GM19099 (cell line): ENCODE measurements around the gene LYSMD3.

Experiments
- POLR2A ChIP-seq: IDR thresholded peaks from 3 replicates; pipeline ENCODE4 v1.6.1; 2011; ENCODE audit warnings: low read depth; ENCODE audit not compliant: insufficient read length; ENCODE audit errors: extremely low read depth

Gene LYSMD3

DNA sequence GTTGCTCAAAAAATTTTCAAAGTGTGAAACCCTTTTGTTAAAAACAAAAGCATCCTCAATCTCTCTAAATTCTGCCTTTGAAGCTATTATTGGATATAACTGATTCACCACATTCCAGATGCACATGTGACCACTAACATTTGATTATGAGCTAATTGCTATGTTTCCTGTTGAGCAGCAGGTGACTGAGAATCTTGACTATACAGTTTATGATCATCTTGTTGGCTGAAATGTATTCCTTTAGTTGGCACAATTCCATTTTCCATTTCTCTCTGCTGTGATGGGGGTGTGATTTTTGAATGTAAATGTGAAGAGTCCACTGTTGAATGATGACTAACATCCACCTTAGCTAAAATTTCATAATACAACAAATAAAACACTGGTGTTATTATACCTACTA is 10.7 kb downstream of the LYSMD3 start:
- TF ChIP-seq POLR2A, result no peak

DNA sequence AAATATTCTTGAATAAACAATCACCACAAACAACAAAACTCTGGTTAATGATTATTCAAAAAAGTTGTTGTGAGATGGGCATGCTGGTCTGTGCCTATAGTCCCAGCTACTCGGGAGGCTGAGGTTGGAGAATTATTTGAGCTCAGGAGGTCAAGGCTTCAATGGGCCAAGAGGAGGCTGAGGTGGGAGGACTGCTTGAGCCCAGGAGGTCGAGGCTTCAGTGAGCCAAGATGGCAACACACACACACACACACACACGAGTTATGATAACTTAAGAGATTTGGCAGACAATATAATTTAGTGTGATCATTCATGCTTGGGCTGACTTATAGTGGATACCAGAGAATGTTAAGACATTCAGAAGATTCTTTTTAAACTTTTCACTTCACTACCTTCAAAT is 14.9 kb downstream of the LYSMD3 start:
- TF ChIP-seq POLR2A, result no peak

DNA sequence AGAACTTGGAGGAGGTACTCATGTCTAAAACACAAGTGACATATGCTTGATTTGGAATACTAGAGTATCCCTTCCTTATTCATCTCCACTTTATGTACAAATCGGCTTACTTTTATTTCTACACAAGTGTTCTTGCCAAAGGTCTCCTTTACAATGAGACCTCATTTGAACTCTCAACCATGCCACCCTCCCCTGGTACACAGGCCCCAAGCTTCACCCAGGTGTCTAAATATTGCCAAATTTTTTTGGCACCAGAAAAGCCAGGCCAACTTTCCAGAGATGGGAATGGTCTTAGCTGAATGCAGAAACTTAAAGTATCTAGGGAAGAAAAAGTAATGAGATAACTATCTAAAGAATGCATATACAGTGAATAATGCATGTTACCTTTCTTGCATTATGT is 18.9 kb downstream of the LYSMD3 start:
- no peak for TF ChIP-seq POLR2A

DNA sequence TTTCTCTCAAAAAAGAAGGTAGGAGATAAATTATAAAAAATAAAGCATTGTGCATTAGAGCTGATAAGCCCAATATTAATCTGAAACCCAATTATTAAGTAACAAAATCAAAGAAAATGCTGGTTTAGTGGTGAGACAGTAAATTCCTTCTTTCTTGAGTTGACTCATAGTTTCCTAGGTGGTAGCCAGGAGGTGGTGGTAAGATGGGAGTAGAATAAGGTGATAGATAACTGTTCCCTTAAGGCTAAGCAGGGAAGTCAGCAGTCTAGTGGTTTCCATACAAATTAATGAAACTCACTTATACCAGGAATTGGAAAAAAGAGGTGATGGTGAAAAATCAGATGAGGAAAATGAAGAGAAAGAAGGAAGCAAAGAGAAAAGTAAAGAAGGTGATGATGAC is 23.2 kb downstream of the LYSMD3 start:
- TF ChIP-seq POLR2A, result no peak

DNA sequence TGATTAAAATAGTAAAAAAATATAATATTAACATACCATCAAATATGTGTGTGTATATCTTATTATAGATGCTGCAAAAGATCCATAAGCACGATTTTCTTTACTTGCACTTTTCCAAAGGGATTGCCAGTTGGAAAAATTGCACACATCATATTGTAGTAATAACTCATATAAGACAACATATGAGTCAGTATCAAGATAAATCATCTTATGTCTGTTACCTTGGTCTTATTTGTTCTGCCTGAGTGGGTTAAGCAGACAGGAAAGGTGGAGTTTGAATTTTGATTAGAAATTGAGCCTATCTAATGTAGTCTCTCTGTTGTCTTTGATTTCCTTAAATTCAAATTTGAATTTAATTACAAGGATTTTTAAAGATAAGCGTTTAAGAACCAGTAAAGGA is 24.6 kb downstream of the LYSMD3 start:
- no peak for TF ChIP-seq POLR2A

DNA sequence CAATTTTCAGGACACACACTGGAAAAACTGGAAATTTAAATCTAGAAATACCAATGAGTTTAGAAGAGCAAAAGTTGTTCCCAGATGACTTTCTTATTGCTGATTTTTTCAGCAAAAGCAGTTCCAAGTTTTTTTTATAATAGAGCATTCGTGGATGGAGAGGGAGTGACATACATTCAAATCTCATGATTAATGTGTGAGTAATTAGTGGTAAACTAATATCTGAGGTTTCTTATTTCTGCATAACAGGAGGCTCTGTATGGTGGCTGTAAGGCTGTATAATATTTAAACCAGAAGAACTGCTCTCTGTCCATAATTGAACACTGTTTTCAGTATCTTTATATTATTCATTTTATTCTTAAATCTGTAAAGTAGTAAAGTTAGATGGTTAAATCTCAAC is 25.8 kb downstream of the LYSMD3 start:
- no peak for TF ChIP-seq POLR2A

DNA sequence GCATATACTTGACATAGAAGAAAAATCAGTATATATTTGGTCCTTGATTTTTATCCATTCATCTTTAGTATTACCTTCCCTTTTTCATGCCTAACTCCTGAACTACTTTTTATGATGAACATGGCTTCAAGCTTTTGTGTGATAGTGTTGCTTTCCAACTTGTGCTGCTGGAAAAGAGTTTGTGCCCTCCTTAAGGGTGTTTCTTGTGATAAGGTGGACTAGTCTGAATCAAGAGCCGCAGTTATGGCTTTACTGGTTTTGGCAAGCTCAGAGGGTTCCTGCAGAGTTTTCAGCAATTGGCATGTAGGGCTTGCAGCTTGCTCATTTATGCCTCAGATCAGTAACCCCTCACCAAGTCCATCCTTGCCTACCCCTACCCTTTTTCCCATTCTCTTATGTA is 34.2 kb downstream of the LYSMD3 start:
- no peak for TF ChIP-seq POLR2A

DNA sequence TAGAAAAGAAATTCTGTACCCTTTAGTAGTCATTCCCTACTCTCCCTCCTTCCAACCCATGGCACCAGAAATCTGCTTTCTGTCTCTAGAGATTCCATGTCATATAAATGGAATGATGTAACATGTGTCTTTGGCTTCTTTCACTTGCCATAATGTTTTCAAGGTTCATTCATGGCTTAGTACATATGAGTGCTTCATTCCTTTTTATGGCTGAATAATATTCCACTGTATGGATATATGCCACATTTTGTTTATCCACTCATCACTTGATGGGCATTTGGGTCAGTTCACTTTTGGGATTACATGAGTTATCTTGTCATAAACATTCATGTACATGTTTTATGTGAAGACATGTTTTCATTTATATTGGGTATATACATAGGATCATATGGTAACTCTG is 35.3 kb downstream of the LYSMD3 start:
- no peak for TF ChIP-seq POLR2A

DNA sequence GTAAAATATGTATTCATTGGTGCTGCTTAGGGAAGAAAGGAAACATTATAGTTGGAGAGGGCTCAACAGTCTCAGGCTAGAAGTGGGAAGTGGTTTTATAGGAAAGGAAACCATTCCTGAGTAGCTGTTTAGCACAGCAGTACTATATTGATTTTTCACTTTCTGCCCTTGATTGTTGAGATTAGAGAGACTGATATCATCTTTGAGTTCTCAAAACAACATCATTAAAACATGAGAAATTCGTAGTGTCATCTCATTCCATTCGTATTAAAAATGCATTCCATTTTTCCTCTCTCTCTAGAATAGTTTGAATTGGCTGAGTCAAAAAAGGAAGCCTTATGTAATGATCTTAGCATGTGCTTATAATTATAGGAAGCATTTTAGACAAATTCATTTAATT is 40.6 kb downstream of the LYSMD3 start:
- TF ChIP-seq POLR2A, result no peak

DNA sequence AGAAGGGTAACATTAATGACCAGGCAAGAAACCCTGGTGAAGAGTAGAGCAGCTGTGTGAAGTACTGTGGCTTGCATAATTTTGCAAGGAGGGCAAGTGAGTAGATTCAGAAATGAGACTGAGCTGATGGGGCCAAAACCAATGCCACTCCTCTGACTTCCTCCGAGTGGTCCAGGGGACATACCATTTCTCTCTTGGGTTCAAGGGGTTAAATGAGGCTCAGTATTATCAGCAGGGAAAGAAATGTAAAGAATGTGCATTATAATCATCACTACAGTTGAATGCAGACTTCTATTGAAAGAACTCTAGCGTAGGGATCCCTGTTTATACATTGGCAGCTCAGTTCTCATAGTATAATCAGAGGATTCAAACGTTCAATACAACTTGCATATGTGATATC is 44.8 kb downstream of the LYSMD3 start:
- no peak for TF ChIP-seq POLR2A

DNA sequence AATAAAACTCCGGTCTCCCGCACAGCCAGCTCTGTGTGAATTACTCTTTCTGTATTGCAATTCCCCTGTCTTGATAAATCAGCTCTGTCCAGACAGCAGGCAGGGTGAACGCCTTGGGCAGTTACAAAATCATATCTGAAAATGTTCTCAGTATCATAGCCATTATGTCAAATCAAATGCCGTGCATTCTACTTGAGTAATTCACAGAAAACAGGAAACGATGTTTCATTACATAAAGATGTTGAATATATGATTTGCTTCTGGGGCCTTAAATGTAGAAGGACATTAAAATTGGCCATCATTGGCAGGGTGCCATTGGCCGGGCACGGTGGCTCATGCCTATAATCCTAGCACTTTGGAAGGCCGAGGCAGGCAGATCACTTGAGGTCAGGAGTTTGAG is 46.2 kb downstream of the LYSMD3 start:
- no peak for TF ChIP-seq POLR2A

DNA sequence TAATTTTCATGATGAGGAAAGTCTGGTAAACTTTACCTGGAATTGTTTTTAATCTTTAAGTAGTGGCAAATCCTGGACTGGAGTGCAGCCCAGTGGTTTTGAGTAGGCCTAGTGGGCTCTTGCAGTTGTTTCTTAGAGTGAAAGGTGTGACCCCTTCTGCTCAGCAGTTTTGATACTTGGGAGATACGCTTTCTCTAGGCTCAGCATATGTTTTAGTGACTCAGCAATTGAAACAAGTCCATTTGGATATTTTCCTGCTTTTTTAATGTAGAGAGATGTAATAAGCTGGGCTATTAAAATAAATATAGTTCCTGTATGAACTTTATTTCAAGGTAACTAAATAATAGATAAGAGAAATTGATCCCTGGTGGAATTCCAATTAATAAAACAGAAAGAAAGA is 48.7 kb downstream of the LYSMD3 start:
- no peak for TF ChIP-seq POLR2A

DNA sequence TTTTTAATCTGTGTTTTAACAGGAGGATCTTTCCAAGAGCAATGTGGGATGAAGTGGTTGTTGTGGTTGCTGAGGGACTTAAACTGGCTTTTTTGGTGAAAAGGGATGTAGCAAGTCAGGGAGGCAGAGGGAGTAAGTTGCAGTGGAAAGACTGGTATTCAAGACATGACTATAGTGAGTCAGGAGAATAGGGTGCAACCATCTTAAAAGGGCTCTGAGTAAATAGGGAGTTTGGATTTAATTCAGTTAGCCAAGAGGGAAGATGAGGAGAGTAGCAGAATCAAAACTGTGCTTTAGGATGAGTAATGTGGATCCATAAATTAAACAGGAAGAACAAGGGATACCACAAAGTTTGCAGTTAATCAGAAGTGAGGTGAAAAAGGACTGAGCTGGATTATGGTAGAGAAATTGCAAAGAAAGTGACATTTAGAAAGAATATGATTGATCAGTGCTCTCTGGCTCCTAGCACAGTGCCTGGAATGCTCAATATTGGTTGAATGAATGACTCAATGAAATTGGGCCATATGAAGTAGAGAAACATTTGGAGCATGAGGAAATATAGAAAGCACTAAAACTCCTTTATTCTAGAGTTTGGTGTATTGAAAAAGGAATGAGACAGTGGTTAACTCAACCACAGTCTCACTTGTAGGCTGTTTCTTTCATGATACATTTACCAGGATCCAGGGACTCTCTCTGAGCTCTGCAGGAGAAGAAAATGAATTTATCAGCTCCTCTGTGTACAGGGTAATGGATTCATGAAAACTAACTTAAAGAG is 49.6 kb downstream of the LYSMD3 start:
- no peak for TF ChIP-seq POLR2A

DNA sequence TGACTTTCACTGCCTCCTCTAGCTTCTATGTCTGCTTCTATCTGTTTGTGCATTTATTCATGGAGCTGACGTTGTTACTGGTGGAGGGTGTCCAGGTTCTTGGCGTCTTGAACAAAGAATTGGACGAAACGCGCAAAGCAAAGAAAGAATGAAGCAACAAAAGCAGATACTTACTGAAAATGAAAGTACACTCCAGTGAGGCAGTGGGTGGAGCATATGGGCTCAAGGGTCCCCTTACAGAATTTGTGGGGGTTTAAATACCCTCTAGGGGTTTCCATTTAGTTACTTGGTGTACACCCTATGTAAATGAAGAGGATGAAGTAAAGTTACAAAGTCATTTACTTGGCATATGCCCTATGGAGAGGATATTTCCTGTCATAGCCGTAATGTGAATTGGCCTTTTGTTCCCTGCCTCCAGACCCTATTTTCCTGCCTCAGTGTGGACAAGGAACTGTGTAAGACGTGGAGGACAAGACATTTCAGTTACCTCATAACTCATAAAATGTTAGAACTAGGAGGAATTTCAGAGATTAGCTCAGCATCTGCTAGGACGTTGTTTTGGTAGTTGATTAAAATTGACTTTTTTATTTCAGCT is 51.7 kb downstream of the LYSMD3 start:
- no peak for TF ChIP-seq POLR2A

DNA sequence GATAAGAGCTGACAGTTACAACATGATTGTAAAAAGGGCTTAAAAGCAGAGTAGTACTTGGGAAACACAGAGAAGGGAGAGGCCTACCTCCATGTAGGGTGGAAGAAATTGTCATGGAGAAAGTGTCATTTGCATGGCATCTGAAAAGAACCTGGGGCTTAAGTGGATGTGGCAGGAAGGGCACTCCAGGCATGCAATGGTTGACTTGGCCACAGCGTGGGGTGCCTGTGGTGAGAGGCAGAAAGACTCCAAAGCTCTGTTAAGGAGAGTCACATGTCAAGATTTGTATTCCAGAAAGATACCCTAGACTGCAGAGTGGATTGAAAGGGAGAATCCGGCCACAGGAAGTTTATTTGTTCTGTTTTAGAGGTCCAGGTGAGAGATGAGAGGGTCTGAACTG is 52.3 kb downstream of the LYSMD3 start:
- no peak for TF ChIP-seq POLR2A

DNA sequence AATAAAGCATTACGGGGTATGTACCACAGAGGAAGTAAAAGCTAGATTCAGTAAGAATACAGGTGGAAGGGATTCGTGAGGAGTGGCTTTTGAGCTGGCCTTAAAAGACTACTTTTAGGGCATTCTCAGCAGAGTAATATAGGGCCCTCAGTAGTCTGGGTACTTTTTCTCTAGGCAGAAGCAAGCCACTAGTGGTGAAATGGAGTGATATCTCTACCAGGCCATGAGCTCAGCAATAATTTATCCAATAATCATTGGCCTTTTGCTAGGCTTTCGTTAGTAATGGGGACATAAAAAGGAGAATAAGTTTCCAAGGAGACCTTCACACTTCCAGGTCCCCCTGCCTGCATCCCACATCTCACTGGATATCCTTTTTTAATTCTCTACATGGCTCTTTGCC is 53.0 kb downstream of the LYSMD3 start:
- TF ChIP-seq POLR2A, result no peak

DNA sequence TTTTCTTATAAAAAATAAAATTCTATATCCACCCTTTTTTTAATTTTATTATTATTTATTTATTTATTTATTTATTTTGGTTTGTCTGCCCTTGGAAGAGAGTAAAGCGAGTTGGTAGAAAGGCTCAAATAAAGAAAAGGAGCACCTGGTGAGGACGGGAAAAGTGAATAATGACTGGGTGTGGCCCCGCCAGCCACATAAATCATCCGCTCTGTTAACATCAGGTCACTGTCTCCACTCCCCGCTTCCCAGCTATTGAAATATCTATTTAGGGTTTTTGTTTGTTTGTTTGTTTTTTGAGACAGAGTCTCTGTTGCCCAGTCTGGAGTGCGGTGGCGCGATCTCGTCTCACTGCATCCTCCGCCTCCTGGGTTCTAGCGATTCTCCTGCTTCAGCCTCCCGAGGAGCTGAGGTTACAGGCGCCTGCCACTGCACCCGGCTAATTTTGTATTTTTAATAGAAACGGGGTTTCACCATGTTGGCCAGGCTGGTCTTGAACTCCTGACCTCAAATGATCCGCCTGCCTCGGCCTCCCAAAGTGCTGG is 53.9 kb downstream of the LYSMD3 start:
- TF ChIP-seq POLR2A, result no peak
